OCI-LY1 (cell line): ENCODE data around the gene RBKS.

Experiments used
- CTCF ChIP-seq: fragments of 200-600 bp; sonication (generic), shearing (Covaris generic); IDR thresholded peaks from 2 replicates; pipeline ENCODE4 v1.5.1; 2017; ENCODE audit warnings: mild to moderate bottlenecking, antibody characterized with exemption, low read length, moderate library complexity, mixed read lengths
- EZH2 ChIP-seq: fragments of 200-600 bp; sonication (generic), shearing (Covaris generic); IDR thresholded peaks from 2 replicates; pipeline ENCODE4 v1.8.0; 2017; ENCODE audit warnings: borderline replicate concordance, mixed run types, mild to moderate bottlenecking, antibody characterized with exemption, low read length, moderate library complexity, mixed read lengths

GRCh38 chr2:27839022-27839618 is 51.1 kb downstream of the RBKS start:
- TF ChIP-seq CTCF (no peak), EZH2 (no peak)
